PC-3 (cell line): ENCODE results near the gene RSRC1.

ENCODE experiments used
- EZH2 ChIP-seq: fragments of 300-600 bp; sonication (generic); IDR thresholded peaks from one replicate; pipeline ENCODE4 v1.6.1; 2017; ENCODE audit warnings: antibody characterized with exemption, mild to moderate bottlenecking, low read length; ENCODE audit not compliant: unreplicated experiment
- TF ChIP-seq, protein P1 (sequence below): fragments of 300-600 bp; sonication (generic); conservative IDR thresholded peaks from 2 replicates; pipeline ENCODE4 v1.5.1; 2017; ENCODE audit warnings: antibody characterized with exemption, low read depth, mild to moderate bottlenecking, low read length

DNA sequence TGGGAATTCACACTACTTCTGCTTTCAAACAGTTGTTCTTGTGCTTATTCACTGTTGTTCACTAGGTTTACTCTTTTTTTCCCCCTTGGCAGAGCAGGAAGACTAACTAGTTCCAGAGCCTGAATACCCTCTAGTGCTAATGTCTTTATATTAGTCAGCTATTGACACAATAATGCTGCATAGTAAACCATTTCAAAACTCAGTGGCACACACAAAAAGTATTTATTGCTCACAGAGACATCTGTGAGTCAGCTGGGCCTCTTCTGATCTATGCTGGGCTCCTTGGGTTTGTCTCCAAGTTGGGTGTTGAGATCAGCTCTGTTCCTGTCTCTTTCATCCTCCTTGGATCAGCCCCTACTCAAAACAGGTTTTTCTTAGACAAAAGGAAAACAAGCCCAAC is 51.1 kb downstream of the RSRC1 start:
- TF ChIP-seq, protein P1, sequence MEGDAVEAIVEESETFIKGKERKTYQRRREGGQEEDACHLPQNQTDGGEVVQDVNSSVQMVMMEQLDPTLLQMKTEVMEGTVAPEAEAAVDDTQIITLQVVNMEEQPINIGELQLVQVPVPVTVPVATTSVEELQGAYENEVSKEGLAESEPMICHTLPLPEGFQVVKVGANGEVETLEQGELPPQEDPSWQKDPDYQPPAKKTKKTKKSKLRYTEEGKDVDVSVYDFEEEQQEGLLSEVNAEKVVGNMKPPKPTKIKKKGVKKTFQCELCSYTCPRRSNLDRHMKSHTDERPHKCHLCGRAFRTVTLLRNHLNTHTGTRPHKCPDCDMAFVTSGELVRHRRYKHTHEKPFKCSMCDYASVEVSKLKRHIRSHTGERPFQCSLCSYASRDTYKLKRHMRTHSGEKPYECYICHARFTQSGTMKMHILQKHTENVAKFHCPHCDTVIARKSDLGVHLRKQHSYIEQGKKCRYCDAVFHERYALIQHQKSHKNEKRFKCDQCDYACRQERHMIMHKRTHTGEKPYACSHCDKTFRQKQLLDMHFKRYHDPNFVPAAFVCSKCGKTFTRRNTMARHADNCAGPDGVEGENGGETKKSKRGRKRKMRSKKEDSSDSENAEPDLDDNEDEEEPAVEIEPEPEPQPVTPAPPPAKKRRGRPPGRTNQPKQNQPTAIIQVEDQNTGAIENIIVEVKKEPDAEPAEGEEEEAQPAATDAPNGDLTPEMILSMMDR = no peak
- no peak for TF ChIP-seq EZH2
